GM19324 (cell line): ENCODE measurements around the gene IRGQ.
"Not testable (repeated sequence)": the region's sequence is repeated elsewhere in the genome, so short reads cannot be mapped to it uniquely, and the experiment has no call there.

ENCODE experiments used
- ATAC-seq: cut with Tn5 transposase; IDR thresholded peaks from one replicate; pipeline ENCODE4 v1.9.1; 2021; ENCODE audit warnings: mild to moderate bottlenecking, moderate library complexity; ENCODE audit not compliant: unreplicated experiment, low FRiP score

Gene IRGQ

DNA sequence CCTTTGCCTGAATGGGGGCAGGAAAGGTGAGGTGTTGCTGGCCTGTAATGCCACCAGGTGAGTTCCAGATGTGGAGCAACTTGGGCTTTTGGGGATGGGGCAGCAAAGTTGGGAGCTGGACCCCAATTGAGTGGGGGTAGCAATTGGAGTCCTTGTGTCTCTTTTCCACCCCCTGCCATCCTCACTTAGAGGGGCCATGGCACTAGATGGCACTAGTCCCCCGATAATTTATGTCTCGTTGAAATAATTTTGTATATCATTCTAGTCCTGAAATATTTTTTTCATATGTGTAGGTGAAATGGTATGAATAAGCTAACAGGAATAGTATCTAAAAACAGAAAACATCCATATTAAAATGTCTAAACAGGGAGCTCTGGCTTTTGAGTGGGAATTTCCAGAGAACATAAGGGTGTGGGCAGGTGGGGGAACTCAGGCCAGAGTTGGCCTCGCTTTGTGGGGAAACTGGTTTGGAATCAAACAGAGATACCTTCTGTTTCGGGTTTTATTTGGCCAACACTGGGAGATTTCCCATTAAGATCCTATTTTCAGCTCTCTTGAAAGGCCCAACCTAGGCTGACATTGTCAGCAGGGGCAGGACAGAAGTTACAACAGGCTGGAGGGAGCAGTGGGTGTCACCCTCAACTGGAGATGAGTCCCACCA is 3.8 kb upstream of the IRGQ start:
- ATAC-seq, result no peak

DNA sequence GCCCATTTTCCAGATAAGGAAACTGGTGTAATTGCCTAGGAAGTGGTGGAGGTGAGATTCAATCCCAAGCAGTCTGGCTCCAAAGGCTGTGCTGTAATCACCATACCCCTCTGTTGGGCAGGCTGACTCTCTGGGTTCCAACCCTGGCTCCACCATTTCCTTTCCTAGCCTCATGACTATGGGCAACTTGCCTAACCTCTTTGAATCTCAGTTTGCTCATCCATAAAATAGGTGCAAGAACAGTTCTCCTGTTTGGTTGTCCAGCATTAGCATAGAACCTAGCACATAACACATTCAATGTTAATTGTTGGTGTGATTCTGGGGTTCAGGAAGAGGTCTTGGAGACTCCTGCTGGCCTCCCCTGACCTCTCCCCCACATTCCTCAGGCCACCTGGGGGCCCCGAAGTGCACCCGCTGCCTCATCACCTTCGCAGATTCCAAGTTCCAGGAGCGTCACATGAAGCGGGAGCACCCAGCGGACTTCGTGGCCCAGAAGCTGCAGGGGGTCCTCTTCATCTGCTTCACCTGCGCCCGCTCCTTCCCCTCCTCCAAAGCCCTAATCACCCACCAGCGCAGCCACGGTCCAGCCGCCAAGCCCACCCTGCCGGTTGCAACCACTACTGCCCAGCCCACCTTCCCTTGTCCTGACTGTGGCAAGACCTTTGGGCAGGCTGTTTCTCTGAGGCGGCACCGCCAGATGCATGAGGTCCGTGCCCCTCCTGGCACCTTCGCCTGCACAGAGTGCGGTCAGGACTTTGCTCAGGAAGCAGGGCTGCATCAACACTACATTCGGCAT is 2.7 kb upstream of the IRGQ start:
- ATAC-seq, result no peak

DNA sequence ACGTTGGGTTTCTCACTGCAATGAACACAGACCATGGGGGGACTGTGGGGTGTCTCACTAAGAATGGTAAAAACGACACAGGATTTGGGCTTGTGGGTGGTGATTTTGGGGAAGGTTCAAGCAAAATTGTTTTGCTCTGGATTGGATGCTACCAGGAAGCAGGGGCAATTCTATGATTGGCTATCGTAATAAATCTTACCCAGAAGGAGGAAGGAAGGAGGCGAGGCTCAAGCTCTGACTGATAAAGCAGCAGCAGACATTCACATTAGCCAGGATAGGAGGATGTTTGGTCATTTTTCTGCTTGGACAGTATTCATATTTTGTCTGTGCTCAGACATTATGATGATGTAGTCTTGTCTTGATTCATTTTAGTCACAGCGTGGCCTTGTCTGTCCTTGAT is 1.9 kb upstream of the IRGQ start:
- no peak for ATAC-seq

DNA sequence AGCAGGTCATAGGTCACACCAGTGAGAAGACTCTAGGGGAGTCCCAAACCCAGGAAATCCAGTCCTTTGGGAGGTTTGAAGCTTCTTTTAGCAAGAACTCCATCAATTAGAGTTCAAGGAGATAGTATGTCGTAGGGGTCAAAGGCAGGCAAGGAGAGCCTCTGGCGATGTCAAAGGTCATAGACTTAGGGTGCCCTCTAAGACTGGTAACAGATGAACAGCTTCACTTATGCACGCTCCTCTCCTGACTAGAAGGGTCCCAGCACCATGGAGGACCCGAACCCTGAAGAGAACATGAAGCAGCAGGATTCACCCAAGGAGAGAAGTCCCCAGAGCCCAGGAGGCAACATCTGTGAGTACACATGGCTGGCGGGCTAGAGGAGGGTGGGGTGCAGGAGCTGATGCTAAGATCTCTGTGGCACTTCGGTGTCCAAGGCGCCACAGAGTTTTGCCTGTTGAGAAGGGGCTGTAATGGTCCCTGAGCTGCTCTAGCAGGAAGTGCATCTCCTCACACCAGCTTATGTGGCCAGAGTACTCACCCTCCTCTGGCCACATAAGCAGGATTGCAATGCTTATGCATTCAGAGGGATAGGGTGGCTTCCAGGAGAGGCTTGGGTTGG is 1.0 kb upstream of the IRGQ start:
- no peak for ATAC-seq

DNA sequence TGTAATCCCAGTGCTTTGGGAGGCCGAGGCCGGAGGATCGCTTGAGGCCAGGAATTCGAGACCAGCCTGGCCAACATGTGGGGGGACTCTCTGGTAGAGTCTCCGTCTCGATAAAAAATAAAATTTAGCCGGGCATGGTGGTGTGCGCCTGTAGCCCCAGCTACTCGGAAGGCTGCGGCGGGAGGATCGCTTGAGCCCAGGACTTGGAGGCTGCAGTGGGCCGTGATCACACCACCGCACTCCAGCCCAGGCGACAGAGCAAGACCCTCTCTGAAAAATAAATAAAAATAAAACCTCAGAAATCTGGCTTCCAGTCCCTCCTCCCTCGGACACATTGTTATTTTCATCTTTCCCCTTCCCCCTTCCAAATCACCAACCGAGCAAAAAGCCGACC is 332 bp downstream of the IRGQ start:
- ATAC-seq, result no peak

DNA sequence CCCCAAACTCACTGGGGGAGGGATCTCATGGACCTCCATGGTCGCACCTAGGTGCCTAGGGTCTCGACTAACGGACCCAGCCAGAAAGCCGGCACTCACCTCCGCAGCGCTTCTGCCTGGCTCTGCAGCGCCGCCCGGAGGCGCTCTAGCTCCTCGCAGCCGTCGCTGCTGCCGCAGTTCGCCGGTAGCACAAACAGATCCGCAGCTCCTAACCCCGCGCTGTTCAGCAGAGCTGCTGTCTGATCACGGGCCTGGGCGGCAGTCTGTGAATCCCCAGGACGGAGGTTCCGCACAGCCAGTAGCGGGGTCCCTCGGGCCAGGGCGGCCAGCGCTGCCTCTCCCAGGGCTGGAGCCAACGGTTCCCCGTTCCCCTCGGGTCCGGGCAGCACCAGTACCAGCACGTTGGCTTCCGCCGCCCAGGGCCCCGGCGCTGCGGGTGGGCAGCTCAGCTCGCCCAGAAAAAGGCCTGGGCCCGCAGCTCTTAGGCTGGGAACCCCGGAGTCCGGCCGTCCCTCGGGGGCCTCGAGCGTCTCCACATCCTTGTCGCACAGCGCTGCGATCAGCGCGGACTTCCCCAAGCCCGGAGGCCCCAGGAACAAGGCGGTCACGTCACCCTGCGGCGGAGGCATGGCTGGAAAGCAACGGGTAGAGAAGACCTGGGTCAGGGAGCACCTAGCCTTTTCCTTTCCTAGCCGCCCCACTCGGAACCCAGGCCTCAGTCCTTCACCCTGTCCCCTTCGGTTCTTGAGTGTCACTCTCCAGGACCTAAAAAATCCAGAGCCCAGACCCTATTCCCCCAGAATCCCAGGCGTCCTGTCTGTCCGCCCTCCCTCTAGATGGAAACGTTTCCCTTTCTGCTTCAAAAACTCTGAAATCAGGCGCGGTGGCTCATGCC is 977 bp downstream of the IRGQ start:
- ATAC-seq, result no peak

DNA sequence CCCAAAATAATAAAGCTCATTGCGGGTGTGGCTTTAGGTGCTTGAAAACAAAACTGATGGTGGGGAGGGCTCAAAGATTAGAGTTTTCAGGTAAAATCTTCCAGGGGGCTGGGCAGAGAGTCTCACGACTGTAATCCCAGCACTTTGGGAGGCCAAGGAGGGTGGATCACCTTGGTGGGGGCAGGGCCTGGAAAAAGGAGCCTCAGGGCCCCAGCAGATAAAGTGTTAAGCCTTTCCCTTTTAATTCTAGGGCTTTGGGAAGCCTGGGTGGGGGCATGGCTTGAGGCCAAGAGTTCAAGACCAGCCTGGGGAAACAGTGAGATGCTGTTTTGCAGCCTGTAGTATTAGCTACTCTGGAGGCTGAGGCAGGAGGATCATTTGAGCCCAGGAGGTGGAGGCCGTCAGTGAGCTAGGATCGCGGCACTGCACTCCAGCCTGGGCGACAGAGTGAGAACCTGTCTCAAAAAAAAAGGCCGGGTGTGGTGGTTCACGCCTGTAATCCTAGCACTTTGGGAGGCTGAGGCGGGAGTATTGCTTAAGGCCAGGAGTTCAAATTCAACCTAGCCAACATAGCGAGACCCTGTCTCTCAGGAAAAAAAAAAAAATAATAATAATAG is 1.7 kb downstream of the IRGQ start:
- no peak for ATAC-seq

DNA sequence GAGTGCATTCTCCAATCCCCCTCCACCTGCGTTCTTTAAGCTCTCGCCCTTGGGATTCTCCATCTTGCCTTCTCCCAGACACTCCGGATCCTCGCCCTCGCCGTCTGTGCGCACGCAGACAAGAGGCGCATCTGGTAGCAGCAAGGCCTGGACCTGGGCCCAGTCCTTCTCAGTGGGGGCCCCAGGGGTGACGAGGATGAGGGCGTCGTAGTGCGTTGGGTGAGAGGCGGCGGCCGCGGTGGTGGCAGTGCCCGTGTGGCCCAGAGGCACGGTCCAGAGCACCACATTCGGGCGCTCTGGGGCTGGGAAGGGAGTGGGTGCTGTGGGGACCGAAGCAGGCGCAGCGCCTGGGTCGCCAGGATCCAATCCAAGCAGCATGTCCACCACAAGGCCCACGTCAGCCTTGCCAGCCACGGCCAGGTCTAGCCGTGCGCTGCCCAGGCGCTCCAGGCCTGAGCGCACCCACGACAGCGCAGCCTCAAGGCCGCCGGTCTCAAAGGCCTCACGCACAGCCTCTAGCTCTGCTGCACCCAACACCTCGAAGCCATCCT is 3.1 kb downstream of the IRGQ start:
- ATAC-seq, result no peak

DNA sequence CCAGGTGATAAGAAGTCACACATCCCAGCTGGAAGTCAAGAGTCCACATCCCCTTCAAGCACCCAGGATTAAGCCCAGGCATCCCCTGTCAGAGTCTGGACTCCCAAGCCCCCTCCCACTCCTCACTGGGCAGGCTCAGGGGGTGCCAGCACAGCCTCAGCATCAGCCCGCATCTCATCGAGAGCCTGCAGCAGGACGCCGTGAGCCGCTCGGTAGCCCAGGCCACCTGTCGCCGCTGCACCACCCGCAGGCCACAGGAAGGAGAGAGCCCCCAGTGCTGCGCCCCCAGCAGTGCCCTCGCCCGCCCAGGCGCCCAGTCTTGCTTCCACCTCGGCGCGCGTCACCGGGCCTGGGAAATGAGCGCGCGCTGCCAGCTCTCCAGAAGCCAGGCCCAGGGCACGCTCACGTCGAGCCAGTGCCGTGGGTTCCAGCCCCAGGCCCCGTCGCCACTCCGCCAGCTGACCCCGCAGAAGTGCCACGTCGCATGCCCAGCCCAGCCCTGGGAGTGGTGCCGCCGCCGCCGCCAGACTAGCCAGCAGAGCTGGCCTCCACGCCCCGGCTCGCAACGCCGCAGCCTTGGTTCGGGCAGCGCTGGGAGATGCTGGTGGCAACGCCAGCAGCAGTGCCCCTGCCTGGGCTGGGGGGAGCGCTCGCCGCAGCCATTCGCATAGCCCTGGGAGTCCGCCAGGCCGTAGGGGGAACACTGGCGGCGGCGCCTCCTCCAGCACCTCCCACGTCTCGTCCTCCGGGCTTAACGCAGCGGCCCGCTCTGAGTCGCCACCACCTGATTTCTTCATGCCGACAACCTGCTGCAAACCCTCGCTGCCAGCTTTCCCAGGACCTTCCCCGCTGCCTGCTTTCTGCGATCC is 3.8 kb downstream of the IRGQ start:
- ATAC-seq, result no peak

DNA sequence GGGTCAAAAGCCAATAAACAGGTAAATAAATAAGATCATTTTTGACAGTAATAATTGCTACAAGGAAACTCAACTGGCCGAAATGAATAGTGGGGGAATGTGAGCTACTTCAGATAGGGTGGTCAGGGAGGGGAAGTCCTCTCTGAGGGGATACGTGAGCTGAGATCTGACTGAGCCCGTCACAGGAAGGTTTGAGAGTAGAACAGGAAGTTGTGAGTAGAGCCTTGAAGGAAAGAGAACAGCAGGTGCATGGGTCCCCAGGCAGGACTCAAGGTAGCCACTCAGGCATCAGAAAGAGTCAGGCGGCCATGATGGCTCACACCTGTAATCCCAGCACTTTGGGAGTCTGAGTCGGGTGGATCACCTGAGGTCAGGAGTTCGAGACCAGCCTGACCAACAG is 6.3 kb downstream of the IRGQ start:
- no peak for ATAC-seq

DNA sequence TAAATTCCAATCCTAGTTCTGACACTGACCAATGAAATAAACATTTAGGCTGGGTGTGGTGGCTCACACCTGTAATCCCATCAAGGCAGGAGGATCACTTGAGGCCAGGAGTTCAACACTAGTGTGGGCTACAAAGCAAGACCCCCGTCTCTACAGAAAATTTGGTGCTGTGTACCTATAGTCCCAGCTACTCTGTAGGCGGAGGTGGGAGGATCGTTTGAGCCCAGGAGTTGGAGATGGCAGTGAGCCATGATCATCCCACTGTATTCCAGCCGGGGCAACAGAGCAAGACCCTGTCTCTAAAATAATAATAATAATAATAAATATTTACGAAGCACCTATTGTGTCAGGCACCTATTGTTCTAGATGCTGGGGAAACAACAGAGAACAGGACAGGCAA is 6.7 kb downstream of the IRGQ start:
- ATAC-seq, result no peak

DNA sequence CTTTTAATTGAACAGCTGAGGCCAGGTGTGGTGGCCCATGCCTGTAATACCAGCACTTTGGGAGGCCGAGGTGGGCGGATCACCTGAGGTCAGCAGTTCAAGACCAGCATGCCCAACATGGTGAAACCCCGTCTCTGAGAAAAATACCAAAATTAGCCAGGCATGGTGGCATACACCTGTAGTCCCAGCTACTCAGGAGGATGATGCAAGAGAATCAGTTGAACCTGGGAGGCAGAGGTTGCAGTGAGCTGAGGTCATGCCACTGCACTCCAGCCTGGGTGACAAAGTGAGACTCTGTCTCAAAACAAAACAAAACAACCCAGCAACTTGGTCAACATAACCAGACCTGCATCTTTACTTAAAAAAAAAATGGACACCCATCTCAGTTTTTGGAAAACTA is 8.9 kb downstream of the IRGQ start:
- ATAC-seq, result not testable (repeated sequence)

DNA sequence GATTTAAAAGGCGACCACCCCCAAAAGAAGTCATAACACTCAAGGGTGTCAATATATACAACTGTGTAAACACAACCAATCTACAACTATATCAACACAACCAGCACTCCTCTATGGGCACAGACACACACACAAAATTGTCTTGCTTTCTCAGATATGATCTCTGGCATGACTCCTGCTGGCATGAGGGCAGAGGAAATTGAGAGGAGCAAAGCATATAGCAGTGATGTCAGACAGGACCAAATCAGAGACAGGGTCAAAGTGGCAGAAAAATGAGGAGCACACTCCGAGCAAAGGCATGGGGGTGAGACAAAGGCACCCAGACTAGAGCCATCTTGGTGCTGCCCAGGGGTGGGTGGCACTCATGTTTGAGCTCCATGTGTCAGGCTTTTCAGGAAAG is 9.6 kb downstream of the IRGQ start:
- ATAC-seq, result no peak

DNA sequence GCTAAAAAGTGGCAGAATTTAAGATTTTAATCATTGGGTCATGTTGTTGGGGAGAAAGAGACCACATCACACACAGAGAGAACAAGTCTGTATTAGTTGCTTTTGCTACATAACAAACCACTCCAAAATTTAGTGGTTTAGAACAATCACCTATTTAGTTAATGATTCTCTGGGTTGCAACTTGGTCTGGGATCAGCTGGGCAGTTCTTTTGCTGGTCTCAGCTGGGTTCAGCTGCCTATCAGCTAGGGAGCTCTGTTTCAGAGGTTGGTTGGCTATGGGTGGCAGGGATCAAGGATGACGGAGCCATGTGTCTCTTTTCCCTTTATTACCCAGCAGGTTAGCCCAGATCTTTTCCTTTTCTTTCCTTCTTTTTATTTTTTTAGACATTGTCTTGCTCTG is 11.4 kb downstream of the IRGQ start:
- ATAC-seq, result no peak

DNA sequence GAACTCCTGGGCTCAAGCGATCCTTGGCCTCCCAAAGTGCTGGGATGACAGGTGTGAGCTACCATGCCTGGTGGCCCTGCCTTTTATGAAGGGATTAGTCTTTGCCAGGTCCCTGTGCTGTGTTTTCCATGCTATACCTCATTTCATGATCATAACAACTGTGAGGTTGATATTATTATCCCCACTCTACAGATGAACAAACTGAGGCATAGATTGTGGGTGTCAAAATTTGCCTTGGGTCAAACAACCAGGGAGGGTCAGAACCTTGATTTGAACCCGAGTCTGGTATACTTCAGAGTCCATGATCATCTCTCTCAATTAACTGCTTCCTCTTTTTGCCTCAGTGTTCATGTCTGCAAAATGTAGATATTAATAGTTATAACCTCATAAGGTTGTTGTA is 13.4 kb downstream of the IRGQ start:
- ATAC-seq, result no peak

DNA sequence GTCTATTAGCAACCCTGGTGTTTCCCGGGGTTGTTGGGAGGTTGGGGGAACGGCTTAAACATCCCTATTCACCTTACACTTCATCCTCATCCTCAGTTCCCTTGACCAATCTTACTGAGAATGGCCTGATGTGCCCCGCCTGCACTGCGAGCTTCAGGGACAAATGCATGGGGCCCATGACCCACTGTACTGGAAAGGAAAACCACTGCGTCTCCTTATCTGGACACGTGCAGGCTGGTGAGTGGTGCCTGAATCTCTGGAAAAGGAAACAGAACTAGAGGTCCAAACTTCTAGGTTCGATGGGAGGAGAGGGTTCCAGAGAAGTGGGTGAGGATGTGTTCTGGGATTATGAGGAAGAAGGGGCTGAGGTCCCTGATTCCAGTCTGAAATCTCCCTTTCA is 14.5 kb downstream of the IRGQ start:
- no peak for ATAC-seq

DNA sequence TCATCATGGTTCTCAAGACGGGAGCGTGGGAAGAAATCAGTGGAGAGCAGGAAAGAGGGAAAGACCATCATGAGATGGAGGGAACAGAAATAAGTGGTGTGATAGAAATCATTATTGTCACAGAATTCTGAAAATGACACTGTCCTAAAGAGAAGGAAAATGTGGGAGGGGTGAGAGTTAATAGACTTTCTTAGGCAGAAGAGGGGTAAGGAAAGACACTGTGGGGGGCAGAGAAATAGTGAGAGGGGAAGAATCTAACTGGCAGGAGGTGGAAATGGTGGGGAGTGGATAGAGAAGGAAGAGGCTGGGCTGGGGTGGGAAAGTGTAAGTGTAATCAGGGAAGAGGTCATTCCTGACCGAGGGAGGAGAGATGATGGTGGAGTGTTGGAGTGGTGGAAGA is 17.1 kb downstream of the IRGQ start:
- no peak for ATAC-seq

DNA sequence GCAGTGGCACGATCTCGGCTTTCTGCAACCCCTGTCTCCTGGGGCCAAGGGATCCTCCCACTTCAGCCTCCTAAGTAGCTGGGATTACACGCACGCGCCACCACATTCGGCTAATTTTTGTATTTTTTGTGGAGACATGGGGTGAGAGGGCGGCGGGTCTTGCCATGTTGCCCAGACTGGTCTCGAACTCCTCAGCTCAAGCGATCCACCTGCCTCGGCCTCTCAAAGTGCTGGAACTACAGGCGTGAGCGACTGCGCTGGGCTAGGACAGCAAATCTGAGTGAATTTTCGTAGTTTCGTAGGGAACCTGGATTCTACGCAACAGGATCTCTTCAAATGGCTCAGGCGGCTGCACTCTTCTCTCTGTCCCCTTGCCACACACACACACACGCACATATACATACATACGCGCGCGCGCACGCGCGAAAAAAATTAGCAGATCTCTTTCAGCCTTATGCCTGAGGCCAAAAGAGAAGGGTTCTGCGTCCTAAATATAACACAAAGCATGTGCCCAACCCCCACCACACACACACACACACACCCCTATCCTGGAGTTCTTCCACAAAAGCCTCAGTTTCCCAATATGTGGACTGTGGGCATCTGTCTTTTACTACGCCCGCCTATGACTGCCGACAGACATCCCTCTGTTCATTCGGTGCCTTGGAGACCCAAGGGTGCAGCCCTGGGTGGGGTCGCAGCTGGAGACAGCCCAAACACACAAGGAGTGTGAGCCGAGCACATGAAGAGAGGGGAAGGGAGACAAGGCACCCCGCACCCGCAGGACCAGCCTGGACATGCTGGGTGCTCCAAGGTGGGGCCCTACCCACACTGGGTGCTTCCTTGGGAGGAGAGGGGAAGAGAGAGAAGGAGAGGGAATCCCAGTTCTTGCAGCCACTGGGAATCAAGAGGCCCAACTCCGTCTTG is 19.7 kb downstream of the IRGQ start:
- no peak for ATAC-seq
